Gastrocnemius medialis (tissue), 4 donors: ENCODE results near the gene GNAI3.

Source experiments
- CTCF ChIP-seq, 5 experiments: fragments of 450-650 bp in 3 of 5; fragments of 200-600 bp in 2 of 5; sonication (generic) in 2 of 5; IDR thresholded peaks in 4 of 5; conservative IDR thresholded peaks in 1 of 5; 1 replicate in 4 of 5; 2 replicates in 1 of 5; pipeline ENCODE4 v1.5.1; 2016 to 2019; ENCODE audit warnings: antibody characterized with exemption in 5 of 5, mild to moderate bottlenecking in 3 of 5, moderate library complexity in 3 of 5
- POLR2A ChIP-seq, 2 donors: fragments of 450-650 bp; IDR thresholded peaks; one replicate each; pipeline ENCODE4 v1.6.1; 2017; ENCODE audit warnings: antibody characterized with exemption in 2 of 2, mild to moderate bottlenecking in 2 of 2, moderate library complexity in 2 of 2

- TF ChIP-seq POLR2A (IDR thresholded peaks at IDR 0.05), result no peak
- TF ChIP-seq CTCF (IDR thresholded peaks at IDR 0.05 in 4 of 5, conservative IDR thresholded peaks at IDR 0.05 in 1 of 5), result no peak
Observed at GRCh38 chr1:109624201-109625010, 76.0 kb downstream of the GNAI3 start.
